GM18867 (cell line): ENCODE results near the gene MPHOSPH8.
"Not testable (repeated sequence)": the region's sequence is repeated elsewhere in the genome, so short reads cannot be mapped to it uniquely, and the experiment has no call there.

Experiments used
- ATAC-seq: cut with Tn5 transposase; IDR thresholded peaks from one replicate; pipeline ENCODE4 v1.9.1; 2021; ENCODE audit warnings: mild to moderate bottlenecking, moderate library complexity; ENCODE audit not compliant: unreplicated experiment

Gene MPHOSPH8

GRCh38 chr13:19674898-19675297 is 41.4 kb downstream of the MPHOSPH8 start:
- ATAC-seq = no peak

- ATAC-seq = no peak
Observed at GRCh38 chr13:19676168-19676567, 42.7 kb downstream of the MPHOSPH8 start.

GRCh38 chr13:19680751-19681150 is 47.3 kb downstream of the MPHOSPH8 start:
- ATAC-seq = no peak

- ATAC-seq = no peak
Observed at GRCh38 chr13:19681517-19681916, 48.1 kb downstream of the MPHOSPH8 start.

GRCh38 chr13:19685034-19685433 is 51.6 kb downstream of the MPHOSPH8 start:
- ATAC-seq = no peak

- ATAC-seq = no peak
Observed at GRCh38 chr13:19685437-19685836, 52.0 kb downstream of the MPHOSPH8 start.

GRCh38 chr13:19691447-19691846 is 58.0 kb downstream of the MPHOSPH8 start:
- not testable (repeated sequence) for ATAC-seq

GRCh38 chr13:19695428-19695827 is 62.0 kb downstream of the MPHOSPH8 start:
- ATAC-seq = no peak

- no peak for ATAC-seq
Observed at GRCh38 chr13:19695829-19696228, 62.4 kb downstream of the MPHOSPH8 start.

- ATAC-seq = not testable (repeated sequence)
Observed at GRCh38 chr13:19700963-19701362, 67.5 kb downstream of the MPHOSPH8 start.

GRCh38 chr13:19701619-19702018 is 68.2 kb downstream of the MPHOSPH8 start:
- not testable (repeated sequence) for ATAC-seq

- not testable (repeated sequence) for ATAC-seq
Observed at GRCh38 chr13:19704256-19704655, 70.8 kb downstream of the MPHOSPH8 start.

- not testable (repeated sequence) for ATAC-seq
Observed at GRCh38 chr13:19709039-19709438, 75.6 kb downstream of the MPHOSPH8 start.

- not testable (repeated sequence) for ATAC-seq
Observed at GRCh38 chr13:19709782-19710181, 76.3 kb downstream of the MPHOSPH8 start.

- no peak for ATAC-seq
Observed at GRCh38 chr13:19713186-19713965, 79.9 kb downstream of the MPHOSPH8 start.

GRCh38 chr13:19720039-19720438 is 86.6 kb downstream of the MPHOSPH8 start:
- ATAC-seq = no peak
